ENCODE measurements around the gene DCST1. TPM values are rescaled to one million over a fixed set of nuclear protein-coding genes. Genes with fewer than 3 reads are reported as not detected.

The DCST1 gene
- total and polyA plus RNA-seq, 2 of the 4 experiments (the other 2 are of a cell fraction) = not detected

- DNase-seq (no peak), ATAC-seq (ENCODE audit: low read depth) (no peak)
- no peaks in the 10 kb centered on the region for H3K27me3 ChIP-seq (ENCODE audit: control insufficient read depth, insufficient read depth, low read length)
- H3K9ac ChIP-seq (ENCODE audit: low read depth, low read length) = no peak overlapping the region
- no peak overlapping the region for H4K8ac ChIP-seq (ENCODE audit: low read depth in 2 of 2, low read length in 2 of 2)
- intact Hi-C loops (cut with micrococcal nuclease) = no loop called here
- no peak overlapping the region for H3K4me3 ChIP-seq (ENCODE audit: insufficient read depth, low read depth, low read length)
- peaks cover 0 to 14% of the 10 kb centered on the region in 2 experiments; a peak in 1 of 4 replicates for H3K79me1 ChIP-seq (ENCODE audit: low read depth in 1 of 2, low read length in 2 of 2)
- WGBS, 2 experiments (ENCODE audit: extremely low coverage in 2 of 2, insufficient read length in 1 of 2) = 94% methylated on average over 9 of the region's 16 CpGs; no CpG with 5 or more reads in 1 of the 2 experiments
- no peak overlapping the region for H3K18ac ChIP-seq (ENCODE audit: low read depth, low read length)
- H3K36me3 ChIP-seq (ENCODE audit: control insufficient read depth, insufficient read depth, low read length) = peaks cover 22% of the 10 kb centered on the region
- H3K27ac ChIP-seq (ENCODE audit: insufficient read depth, low read length) = no peak overlapping the region
- dilution Hi-C loops (cut with HindIII; ENCODE audit: low sequenced_read_pairs, unreplicated experiment) = no loop called here
- CTCF ChIA-PET = interaction anchor here (1.0 to 2.3 kb wide), 3 partner anchors 12 to 43 kb away, joined by 3 to 7 read pairs (median 4); no protein-coding TSS in a partner anchor
- no peak overlapping the region for H2BK120ac ChIP-seq (ENCODE audit: low read depth, low read length)
- H2BK20ac ChIP-seq (ENCODE audit: low read depth, low read length) = no peak overlapping the region
- no peaks in the 10 kb centered on the region for H3K9me3 ChIP-seq (ENCODE audit: control insufficient read depth, insufficient read depth, low read length)
- H2BK5ac ChIP-seq (ENCODE audit: low read depth, low read length, poor library complexity, severe bottlenecking) = no peak overlapping the region
- H3K4me2 ChIP-seq (ENCODE audit: low read depth, low read length) = no peak overlapping the region
- no peak overlapping the region for H2AFZ ChIP-seq (replicated peaks; ENCODE audit: low read length, poor library complexity)
- peaks cover 15% of the 10 kb centered on the region for H4K20me1 ChIP-seq (ENCODE audit: insufficient read depth, low read length)
- no peak overlapping the region for H3K14ac ChIP-seq (replicated peaks; ENCODE audit: low read depth, low read length)
- no peak overlapping the region for H3K56ac ChIP-seq (ENCODE audit: extremely low read depth, insufficient read depth, low read length)
- no peak overlapping the region for H2AK5ac ChIP-seq (ENCODE audit: low read depth, low read length)
- no peak overlapping the region for H4K5ac ChIP-seq (ENCODE audit: low read depth, low read length)
- peaks cover 9% of the 10 kb centered on the region; the same call in 1 of the 2 replicates for H3K4me1 ChIP-seq (ENCODE audit: control insufficient read depth, insufficient read depth, low read length)
- H4K91ac ChIP-seq (ENCODE audit: insufficient read depth, low read depth, low read length) = no peak overlapping the region
- no TSS peak for BruUV-seq (replicated peaks)
- H3K23ac ChIP-seq (ENCODE audit: low read depth, low read length) = no peak overlapping the region
- no peak overlapping the region for H2BK15ac ChIP-seq (ENCODE audit: low read depth, low read length)
- H2AK9ac ChIP-seq (replicated peaks; ENCODE audit: low read depth, low read length, poor library complexity) = no peak overlapping the region
- no peak overlapping the region for H3K4ac ChIP-seq (ENCODE audit: low read depth, low read length)
- POLR2A ChIA-PET (ENCODE audit: unreplicated experiment) = interaction anchor here (0.6 kb wide), 1 partner anchor 457 kb away, joined by 13 read pairs; the partner anchor contains the start of gene UBE2Q1
- in situ Hi-C loops (cut with MboI; ENCODE audit: low sequenced_read_pairs) = no loop called here
- H3K9me1 ChIP-seq (ENCODE audit: insufficient read depth, low read length) = peaks cover 2% of the 10 kb centered on the region; the same call in 1 of the 2 replicates
- no peak for TF ChIP-seq ELK1 (IDR thresholded peaks at IDR 0.05; ENCODE audit: borderline replicate concordance, low read depth, low read length)
- TF ChIP-seq MAFK (IDR thresholded peaks at IDR 0.05; ENCODE audit: low read depth, low read length) = no peak
- TF ChIP-seq RFX5 (IDR thresholded peaks at IDR 0.05; ENCODE audit: low read depth, low read length) = no peak
- TF ChIP-seq NFE2L2 (IDR thresholded peaks at IDR 0.05; ENCODE audit: low read depth, low read length) = no peak
- no peak for TF ChIP-seq CEBPB (IDR thresholded peaks at IDR 0.05; ENCODE audit: low read depth, low read length)
- no peak for TF ChIP-seq POLR2A (IDR thresholded peaks at IDR 0.05; ENCODE audit: low read depth, low read length)
- no peak for TF ChIP-seq RAD21 (IDR thresholded peaks at IDR 0.05; ENCODE audit: low read length)
- no peak for TF ChIP-seq MAZ (IDR thresholded peaks at IDR 0.05; ENCODE audit: borderline replicate concordance, low read depth, low read length)
- no peak for TF ChIP-seq USF2 (IDR thresholded peaks at IDR 0.05; ENCODE audit: low read depth, low read length)
- no peak for TF ChIP-seq FOS (IDR thresholded peaks at IDR 0.05; ENCODE audit: low read depth, low read length)
- TF ChIP-seq CTCF (conservative IDR thresholded peaks at IDR 0.05; ENCODE audit: low read depth, low read length) = no peak
- TF ChIP-seq MXI1 (IDR thresholded peaks at IDR 0.05; ENCODE audit: borderline replicate concordance, low read depth, low read length) = no peak
- TF ChIP-seq RCOR1 (IDR thresholded peaks at IDR 0.05; ENCODE audit: insufficient replicate concordance, low read length) = no peak
- TF ChIP-seq CHD1 (IDR thresholded peaks at IDR 0.05; ENCODE audit: low read depth, low read length) = no peak
- TF ChIP-seq SMC3 (IDR thresholded peaks at IDR 0.05; ENCODE audit: low read depth, low read length) = no peak
Observed at GRCh38 chr1:155015527-155016230, 17.9 kb upstream of the DCST1 start.

All from IMR-90 (cell line).